GM19452 (cell line): ENCODE data around the gene BFSP2.
"Not testable (repeated sequence)": the region's sequence is repeated elsewhere in the genome, so short reads cannot be mapped to it uniquely, and the experiment has no call there.

ENCODE experiments used
- ATAC-seq: cut with Tn5 transposase; IDR thresholded peaks from one replicate; pipeline ENCODE4 v1.9.1; 2021; ENCODE audit not compliant: unreplicated experiment

BFSP2 gene

GRCh38 chr3:133512416-133513089, 112.7 kb downstream of the BFSP2 start:
- ATAC-seq, result no peak

- ATAC-seq, result no peak
Measured at GRCh38 chr3:133514418-133514817, 114.6 kb downstream of the BFSP2 start.

- ATAC-seq, result no peak
Measured at GRCh38 chr3:133515127-133515526, 115.3 kb downstream of the BFSP2 start.

- ATAC-seq, result no peak
Measured at GRCh38 chr3:133520286-133520685, 120.4 kb downstream of the BFSP2 start.

GRCh38 chr3:133520938-133521337, 121.1 kb downstream of the BFSP2 start:
- not testable (repeated sequence) for ATAC-seq

GRCh38 chr3:133521946-133522345, 122.1 kb downstream of the BFSP2 start:
- ATAC-seq, result no peak

- ATAC-seq, result not testable (repeated sequence)
Measured at GRCh38 chr3:133523758-133524157, 123.9 kb downstream of the BFSP2 start.
